Measurements from ENCODE around the gene FOXL1. TPM values are rescaled to one million over a fixed set of nuclear protein-coding genes. Genes with fewer than 3 reads are reported as not detected.

Gene FOXL1
- total RNA-seq, 1 donor from 2014 or later = 0.38 TPM

DNA sequence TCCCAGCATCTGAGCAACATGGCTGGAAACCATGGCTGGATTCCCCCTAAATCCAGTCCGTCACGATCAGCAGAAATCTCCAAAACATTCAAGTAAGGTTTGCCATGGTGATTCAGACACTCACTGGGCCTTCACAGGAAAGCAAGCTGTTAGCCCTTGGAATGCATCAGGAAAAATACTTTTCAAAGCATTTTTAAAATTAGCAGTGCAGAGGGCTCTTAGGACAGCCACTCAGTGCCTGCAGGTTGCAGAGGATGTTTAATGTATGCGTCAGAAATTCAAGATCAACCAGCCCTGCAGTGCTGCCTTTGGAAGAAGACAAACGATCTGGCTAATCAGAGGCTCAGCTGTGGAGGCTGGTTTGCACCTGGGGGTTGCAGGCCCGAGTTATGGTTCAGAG is 50.3 kb downstream of the FOXL1 start:
- Histone ChIP-seq H3K27ac (replicated peaks) (no peak overlapping the region), H3K9me3 (replicated peaks) (no peaks in the 10 kb centered on the region), H3K36me3 (no peaks in the 10 kb centered on the region), H3K4me1 (no peaks in the 10 kb centered on the region), H3K4me3 (no peak overlapping the region), H3K27me3 (ENCODE audit: low read depth) (peaks cover 27% of the 10 kb centered on the region)
- TF ChIP-seq, protein P1, sequence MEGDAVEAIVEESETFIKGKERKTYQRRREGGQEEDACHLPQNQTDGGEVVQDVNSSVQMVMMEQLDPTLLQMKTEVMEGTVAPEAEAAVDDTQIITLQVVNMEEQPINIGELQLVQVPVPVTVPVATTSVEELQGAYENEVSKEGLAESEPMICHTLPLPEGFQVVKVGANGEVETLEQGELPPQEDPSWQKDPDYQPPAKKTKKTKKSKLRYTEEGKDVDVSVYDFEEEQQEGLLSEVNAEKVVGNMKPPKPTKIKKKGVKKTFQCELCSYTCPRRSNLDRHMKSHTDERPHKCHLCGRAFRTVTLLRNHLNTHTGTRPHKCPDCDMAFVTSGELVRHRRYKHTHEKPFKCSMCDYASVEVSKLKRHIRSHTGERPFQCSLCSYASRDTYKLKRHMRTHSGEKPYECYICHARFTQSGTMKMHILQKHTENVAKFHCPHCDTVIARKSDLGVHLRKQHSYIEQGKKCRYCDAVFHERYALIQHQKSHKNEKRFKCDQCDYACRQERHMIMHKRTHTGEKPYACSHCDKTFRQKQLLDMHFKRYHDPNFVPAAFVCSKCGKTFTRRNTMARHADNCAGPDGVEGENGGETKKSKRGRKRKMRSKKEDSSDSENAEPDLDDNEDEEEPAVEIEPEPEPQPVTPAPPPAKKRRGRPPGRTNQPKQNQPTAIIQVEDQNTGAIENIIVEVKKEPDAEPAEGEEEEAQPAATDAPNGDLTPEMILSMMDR (IDR thresholded peaks at IDR 0.05; ENCODE audit: borderline replicate concordance) = no peak
- DNase-seq = no peak
- intact Hi-C loops (cut with micrococcal nuclease) = no loop called here

DNA sequence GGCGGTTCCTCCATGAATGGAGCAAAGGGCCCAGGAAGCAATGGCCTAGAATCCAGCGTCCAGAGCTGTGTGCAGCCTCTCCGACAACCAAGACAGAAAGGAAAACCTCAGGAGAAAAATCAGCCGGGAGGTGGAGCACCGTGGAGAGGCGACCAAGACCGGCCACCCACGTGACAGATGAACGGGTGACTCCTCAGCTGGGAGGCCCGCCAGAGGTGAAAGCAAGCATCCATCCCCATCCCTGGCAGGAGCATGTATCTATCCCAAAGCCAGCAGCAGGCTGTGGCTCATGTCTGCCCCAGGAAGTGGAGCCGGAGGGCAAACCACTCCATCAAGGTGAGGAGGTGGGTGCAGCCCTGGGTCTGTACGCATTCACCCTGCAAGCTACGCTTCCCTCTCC is 52.1 kb downstream of the FOXL1 start:
- Histone ChIP-seq H3K36me3 (no peaks in the 10 kb centered on the region), H3K27me3 (ENCODE audit: low read depth) (peaks cover 11% of the 10 kb centered on the region), H3K9me3 (replicated peaks) (no peaks in the 10 kb centered on the region), H3K4me1 (no peaks in the 10 kb centered on the region), H3K27ac (replicated peaks) (no peak overlapping the region), H3K4me3 (no peak overlapping the region)
- TF ChIP-seq, protein P1 (IDR thresholded peaks at IDR 0.05; ENCODE audit: borderline replicate concordance) = no peak
- intact Hi-C loops (cut with micrococcal nuclease) = no loop called here
- DNase-seq = peak; percentile 28

DNA sequence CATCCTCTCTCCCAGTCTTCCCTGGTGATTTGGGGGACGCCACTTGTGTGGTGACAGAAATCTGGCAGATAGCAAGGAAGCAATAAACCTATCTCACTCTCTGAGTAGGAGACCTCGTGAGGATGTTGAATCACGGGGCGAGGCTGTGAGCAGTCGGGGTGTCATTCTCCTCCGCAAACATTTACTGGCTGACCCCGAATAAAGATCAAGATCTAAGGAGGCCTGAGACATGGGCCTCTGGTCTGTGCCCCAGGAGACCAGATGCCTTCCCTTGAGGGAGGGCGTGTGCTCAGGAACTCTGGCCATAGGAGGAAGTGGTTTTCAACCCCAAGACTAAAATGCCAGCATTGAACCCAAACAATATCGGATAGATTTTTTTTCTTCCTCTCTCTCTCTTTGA is 53.1 kb downstream of the FOXL1 start:
- Histone ChIP-seq H3K9me3 (replicated peaks) (no peaks in the 10 kb centered on the region), H3K4me1 (no peaks in the 10 kb centered on the region), H3K27ac (replicated peaks) (no peak overlapping the region), H3K27me3 (ENCODE audit: low read depth) (peaks cover 18% of the 10 kb centered on the region), H3K4me3 (no peak overlapping the region), H3K36me3 (no peaks in the 10 kb centered on the region)
- TF ChIP-seq, protein P1 (IDR thresholded peaks at IDR 0.05; ENCODE audit: borderline replicate concordance) = no peak
- no peak for DNase-seq
- intact Hi-C loops (cut with micrococcal nuclease) = no loop called here

Other genes starting within 250 kb of the FOXL1 start
- 0.33 TPM for gene FOXF1, start 68.0 kb upstream of the FOXL1 start, total RNA-seq
- gene MTHFSD, start 23.3 kb upstream of the FOXL1 start, total RNA-seq = 10.2 TPM
- 1.5 TPM for gene FOXC2, start 11.7 kb upstream of the FOXL1 start, total RNA-seq